T1000 (cell line): ENCODE measurements around the gene SPAG6.
"Not testable (repeated sequence)": the region's sequence is repeated elsewhere in the genome, so short reads cannot be mapped to it uniquely, and the experiment has no call there.

Source experiments
- DNase-seq: peaks from one replicate; lab custom pipeline; 2025; ENCODE audit warnings: mixed read lengths; lab: John Stamatoyannopoulos, UW

The SPAG6 gene

DNA sequence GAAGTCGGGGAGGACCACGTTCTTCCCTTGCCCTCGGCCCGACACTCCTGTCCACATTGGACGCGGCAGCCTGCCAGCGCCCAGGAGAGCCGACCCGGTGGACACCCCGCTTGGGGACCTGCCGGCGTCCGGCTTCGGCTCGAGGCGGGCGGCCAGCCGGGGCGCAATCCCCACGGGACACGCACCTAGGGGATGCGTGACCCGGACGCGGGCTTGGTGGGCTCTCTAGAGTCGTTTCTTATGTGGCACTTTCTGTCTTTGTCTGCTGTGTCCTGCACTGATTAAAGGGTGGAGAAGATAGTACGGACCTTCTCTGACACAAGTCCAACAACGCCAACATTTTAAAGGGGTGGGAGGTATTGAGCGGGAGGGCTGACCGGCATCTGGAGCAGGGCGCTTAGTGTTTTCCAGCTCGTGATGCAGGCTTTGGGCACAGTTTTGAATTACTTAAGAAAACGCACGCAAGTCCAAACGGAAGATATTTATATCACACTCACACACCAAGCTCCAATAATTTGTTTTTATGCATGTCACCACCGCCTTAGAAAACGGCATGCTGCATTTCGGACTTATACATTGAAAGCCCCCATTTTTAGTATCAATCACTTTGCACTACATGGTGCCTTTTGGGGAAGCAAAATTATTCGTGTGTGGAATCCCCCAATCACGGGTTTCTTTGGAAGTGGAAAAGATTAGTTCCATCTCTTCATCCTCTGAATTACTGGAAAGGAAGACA is 3.9 kb upstream of the SPAG6 start:
- no peak for DNase-seq

DNA sequence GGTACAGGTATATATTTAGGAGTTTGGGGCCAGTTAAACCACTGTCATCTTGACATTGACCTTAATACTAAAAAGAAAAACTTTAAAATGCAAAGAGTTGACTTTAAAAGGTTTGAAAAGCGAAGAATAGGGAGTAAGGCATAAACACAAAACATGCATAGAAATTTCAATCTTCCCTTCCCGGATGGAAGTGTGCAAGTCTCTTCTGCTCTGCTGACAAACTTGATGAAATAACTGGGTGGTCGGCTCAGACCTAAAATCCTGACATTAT is 3.4 kb upstream of the SPAG6 start:
- DNase-seq = no peak

DNA sequence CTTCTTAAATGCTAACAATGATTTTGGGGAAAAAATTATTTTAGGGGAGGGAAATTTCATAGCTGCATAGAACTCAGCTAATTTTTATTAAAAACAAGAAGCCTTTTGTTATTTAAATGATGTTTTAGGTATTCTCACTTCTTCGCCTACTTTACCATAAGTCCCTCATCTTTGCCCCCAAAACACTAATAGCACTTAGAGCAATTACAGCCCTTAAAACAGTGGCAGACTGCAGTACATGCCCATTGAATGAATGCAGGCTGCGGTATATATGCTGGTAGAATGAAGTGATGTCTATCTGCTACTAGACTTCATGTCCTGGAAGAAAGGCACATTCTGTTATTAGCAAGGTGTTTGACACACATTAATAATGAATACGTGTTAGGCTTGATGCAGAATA is 2.9 kb upstream of the SPAG6 start:
- no peak for DNase-seq

DNA sequence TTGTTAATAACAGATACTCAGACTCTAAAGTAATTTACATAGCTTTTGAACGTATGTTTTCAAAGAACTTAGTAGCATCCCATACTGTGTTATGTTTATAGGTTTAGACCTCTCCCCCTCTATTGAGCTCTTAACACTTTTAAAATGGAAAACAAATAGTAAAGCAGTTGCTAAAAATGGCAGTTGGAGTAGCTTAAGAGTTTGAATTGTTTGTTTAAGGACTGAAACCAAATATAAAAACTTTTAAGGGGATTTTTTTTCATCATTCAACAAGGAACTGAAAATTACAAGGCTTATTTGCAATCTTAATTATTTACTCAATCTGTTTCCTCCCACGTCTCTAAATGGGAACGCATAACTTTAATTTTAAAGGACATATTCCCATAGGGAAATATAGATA is 1.6 kb upstream of the SPAG6 start:
- DNase-seq = no peak

DNA sequence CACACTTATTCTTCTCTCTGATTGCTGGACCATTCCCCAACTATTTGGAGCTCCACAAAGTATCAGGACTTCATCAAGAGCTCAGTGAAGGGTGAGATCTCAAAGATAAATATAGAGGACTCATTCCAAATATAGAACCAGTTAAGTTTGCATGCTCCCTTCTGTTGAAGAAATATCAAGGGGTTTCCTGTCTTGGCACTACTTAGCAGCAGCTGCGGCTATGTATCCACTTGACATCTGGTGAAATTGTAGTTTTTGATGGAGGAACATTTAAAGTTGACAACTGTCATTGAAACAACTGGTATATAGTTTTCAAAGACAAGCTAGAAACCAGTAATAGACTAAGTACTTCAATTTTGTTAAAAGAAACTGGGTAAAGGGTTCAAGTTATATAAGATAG is 1.0 kb upstream of the SPAG6 start:
- no peak for DNase-seq

- DNase-seq = no peak
Observed at GRCh38 chr10:22344781-22345300, 455 bp upstream of the SPAG6 start.

- DNase-seq = no peak
Observed at GRCh38 chr10:22346096-22346661, 883 bp downstream of the SPAG6 start.

DNA sequence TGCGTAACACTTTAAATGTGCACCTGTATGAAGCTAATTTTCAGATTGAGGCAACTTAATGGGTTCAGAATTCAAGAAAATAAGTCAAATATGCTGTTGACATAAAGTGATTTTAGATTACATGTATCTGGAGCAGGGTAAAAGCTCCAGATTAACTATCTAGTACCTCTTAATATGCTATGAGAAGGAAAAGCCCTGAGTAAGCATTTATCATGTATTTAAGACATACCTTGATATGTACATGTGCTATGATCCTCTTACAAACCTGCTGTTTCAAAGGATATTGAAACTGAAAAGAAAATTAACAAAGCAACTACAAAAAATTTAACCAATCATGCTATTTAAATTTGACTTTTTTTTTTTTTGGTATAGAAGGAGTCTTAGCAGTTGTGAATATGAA is 4.5 kb downstream of the SPAG6 start:
- DNase-seq = no peak

GRCh38 chr10:22351131-22351703 is 5.9 kb downstream of the SPAG6 start:
- no peak for DNase-seq

- DNase-seq = no peak
Observed at GRCh38 chr10:22356324-22356873, 11.1 kb downstream of the SPAG6 start.

- not testable (repeated sequence) for DNase-seq
Observed at GRCh38 chr10:22357770-22358169, 12.5 kb downstream of the SPAG6 start.

- no peak for DNase-seq
Observed at GRCh38 chr10:22363305-22363704, 18.0 kb downstream of the SPAG6 start.

- DNase-seq = no peak
Observed at GRCh38 chr10:22364407-22365140, 19.3 kb downstream of the SPAG6 start.

DNA sequence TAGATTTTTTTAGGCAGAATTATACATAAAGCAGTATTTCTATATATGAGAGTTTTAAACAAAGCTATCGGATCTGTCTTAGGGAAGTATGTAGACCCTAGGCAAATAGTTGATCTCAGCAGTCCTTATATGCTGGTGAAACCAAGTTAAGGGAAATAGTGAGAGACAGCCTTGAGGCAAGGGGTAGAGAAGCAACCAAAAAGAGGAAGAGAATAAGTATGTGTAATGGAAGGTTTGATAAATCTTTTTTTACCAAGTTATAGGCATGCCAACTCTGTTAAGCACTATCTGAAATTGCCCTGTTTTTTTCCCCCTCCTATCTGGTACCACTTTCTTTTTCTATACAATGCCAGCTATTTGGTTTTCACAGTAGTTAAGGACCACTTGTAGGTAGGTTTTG is 19.9 kb downstream of the SPAG6 start:
- DNase-seq = no peak

- DNase-seq = no peak
Observed at GRCh38 chr10:22365644-22366434, 20.5 kb downstream of the SPAG6 start.

GRCh38 chr10:22366435-22366703 is 21.1 kb downstream of the SPAG6 start:
- no peak for DNase-seq

DNA sequence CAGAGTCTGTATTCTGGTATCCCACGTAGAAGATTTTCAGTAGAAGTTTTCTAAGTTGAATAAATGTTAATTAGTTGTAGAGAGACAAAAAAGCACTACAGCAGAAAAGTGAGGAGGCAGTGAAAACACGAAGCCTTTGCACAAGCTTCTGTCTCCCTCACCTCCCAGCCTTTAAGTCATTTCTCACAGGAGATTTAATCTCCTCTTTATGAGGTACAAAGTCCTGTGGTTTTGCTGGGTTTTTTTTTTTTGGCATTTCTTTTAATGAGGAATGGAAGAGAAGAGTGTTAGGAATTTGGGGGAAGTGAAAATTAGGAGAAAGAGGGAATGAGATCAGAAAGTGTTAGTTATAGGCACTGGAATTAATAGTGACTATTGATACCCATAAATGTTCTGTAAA is 21.5 kb downstream of the SPAG6 start:
- DNase-seq = no peak

GRCh38 chr10:22367471-22367870 is 22.2 kb downstream of the SPAG6 start:
- DNase-seq = no peak

DNA sequence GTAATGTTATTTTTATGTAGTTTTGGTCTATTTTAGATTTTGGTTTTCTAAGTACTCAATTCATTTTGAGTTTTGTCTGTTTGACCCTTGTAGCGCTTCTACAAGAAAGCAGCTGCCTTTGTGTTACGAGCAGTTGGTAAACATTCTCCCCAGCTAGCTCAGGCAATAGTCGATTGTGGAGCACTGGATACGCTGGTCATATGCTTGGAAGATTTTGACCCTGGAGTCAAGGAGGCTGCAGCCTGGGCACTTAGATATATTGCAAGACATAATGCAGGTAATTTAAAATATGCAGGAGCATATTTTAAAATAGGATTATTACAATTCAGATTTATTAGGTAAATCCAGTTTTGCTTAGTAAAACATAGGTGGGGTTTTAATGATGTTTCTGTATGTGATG is 23.1 kb downstream of the SPAG6 start:
- DNase-seq = no peak

- no peak for DNase-seq
Observed at GRCh38 chr10:22368981-22369380, 23.7 kb downstream of the SPAG6 start.

- no peak for DNase-seq
Observed at GRCh38 chr10:22369434-22370072, 24.3 kb downstream of the SPAG6 start.

DNA sequence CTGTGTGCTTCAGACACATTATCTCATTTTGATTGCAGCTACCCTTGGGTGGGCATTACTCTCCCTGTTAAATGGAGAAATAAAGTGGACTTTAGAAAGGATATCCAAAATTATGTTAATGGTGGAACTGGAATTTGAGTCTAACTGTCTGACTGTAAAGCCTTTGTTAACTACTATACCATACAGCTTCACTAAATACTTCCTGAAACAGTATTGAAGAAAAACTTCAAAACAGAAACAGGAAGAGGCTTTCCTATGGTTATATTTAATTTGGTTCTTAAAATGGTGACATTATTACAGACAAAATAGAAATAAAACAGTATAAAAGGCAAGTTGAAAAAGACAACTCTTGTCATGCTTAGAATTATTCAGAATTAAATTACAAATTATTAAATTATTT is 25.0 kb downstream of the SPAG6 start:
- DNase-seq = no peak
